Stimulated activated CD4-positive, alpha-beta T cell treated with anti-CD3 and anti-CD28 coated beads, TNF-alpha, amount 100 ng/mL, for 48 hours (primary cell): ENCODE measurements around the gene DLG3.
"Not testable (repeated sequence)": the region's sequence is repeated elsewhere in the genome, so short reads cannot be mapped to it uniquely, and the experiment has no call there.

Experiments used
- DNase-seq, 3 donors: peaks; one replicate each; pipeline ENCODE4 v3.0.0-alpha.2; 2020; ENCODE audit warnings: low read depth in 3 of 3

The DLG3 gene

DNA sequence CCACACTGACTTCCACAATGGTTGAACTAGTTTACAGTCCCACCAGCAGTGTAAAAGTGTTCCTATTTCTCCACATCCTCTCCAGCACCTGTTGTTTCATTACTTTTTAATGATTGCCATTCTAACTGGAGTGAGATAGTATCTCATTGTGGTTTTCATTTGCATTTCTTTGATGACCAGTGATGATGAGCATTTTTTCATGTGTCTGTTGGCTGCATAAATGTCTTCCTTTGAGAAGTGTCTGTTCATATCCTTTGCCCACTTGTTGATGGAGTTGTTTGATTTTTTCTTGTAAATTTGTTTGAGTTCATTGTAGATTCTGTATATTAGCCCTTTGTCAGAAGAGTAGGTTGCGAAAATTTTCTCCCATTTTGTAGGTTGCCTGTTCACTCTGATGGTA, 71.1 kb downstream of the DLG3 start:
- not testable (repeated sequence) for DNase-seq

GRCh38 chrX:70525733-70526132, 81.1 kb downstream of the DLG3 start:
- DNase-seq = no peak

GRCh38 chrX:70527053-70527452, 82.4 kb downstream of the DLG3 start:
- no peak for DNase-seq

DNA sequence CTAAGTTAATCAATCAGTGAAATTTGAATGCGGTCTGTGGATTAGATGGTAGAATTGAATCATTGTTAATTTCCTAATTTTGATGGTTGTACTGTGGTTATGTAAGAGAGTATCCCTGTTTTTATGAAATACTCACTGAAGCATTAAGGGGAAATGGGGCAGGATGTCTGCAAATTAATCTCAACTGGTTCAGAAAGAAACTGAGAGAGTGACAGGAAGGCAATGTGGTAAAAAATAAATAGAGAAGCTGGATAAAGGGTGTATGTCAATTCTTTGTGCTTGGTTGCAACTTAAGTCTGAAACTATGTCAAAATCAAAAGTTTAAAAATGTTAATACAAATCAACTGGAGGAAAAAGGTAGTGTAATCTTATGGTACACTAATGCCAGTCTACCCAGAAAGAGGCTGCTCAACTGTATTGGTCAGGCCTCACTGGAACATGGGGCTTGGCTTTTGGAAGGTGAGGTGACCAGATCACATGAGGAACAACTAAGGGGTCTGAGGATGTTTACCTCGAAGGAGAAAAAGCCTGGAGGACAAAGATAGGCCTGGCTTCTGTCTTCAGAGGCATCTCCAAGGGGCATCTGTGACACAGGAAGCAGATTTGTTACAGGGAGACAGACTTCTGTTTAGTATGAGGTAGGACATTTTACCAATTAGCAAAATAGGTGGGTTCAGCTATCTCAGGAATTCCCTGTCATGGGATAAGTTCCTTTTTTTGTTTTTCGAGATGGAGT, 83.1 kb downstream of the DLG3 start:
- no peak for DNase-seq

- no peak for DNase-seq
Measured at GRCh38 chrX:70535198-70535597, 90.6 kb downstream of the DLG3 start.

GRCh38 chrX:70549429-70549828, 104.8 kb downstream of the DLG3 start:
- no peak for DNase-seq

GRCh38 chrX:70552130-70552704, 107.6 kb downstream of the DLG3 start:
- no peak for DNase-seq

- DNase-seq = no peak
Measured at GRCh38 chrX:70553516-70553915, 108.9 kb downstream of the DLG3 start.

DNA sequence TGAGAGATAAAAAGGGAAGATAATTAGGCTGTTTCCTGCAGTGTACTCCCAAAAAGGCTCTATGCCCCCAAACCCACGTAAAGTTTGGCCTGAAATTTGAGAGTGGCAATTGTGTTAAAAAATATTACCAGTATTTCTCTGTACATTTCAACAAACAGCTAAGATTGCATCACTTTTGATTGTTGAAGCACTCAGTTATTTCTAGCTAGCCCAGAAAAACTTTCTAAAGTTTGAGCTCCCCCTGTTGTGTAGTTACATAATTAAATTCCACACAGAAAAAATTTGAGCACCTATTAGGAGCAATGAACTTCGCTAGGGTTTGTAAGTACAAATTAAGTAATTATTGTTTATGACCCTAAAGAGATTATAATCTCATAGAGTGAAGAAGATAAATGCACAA, 109.4 kb downstream of the DLG3 start:
- no peak for DNase-seq

DNA sequence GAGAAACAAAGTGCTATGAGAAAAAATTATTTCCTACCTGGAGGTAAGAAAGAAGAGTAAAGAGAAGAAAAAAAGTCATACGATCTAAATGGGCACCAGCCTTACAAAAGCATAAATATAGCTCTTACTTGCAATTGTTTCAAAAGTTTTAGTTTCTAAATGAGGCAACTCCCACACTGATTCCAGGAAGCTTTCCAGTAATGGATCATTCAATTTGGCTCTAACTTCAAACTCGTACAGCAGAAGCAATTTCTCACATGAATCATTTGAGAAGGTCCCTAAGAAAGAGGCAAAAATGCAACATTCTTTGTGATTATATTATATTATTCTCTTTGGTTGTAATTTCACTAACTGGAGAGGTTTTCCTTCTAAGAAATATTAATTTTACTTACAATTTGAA, 109.9 kb downstream of the DLG3 start:
- DNase-seq = no peak

GRCh38 chrX:70554948-70555347, 110.3 kb downstream of the DLG3 start:
- no peak for DNase-seq
